RWPE2 (cell line): ENCODE measurements around the gene PCDHGA4.

ENCODE experiments used
- ATAC-seq: fragments of 200-7000 bp; cut with Tn5 transposase; 3 replicates; pipeline ENCODE4 v1.9.1; 2021; ENCODE audit warnings: low read depth
- DNase-seq: peaks from one replicate; pipeline ENCODE4 v3.0.0-alpha.2; 2020; ENCODE audit warnings: low spot score
- H3K27ac ChIP-seq: fragments of 450-650 bp; 2 replicates; pipeline ENCODE4 v1.5.1; 2017; ENCODE audit warnings: mild to moderate bottlenecking; ENCODE audit not compliant: poor library complexity, severe bottlenecking
- H3K27me3 ChIP-seq: fragments of 250-450 bp; sonication (Bioruptor Pico); 2 replicates; pipeline ENCODE4 v1.5.1; 2021; ENCODE audit warnings: mild to moderate bottlenecking, moderate library complexity; ENCODE audit not compliant: insufficient read depth, poor library complexity, severe bottlenecking
- H3K36me3 ChIP-seq: fragments of 250-450 bp; sonication (Bioruptor Pico); 2 replicates; pipeline ENCODE4 v1.5.1; 2020; ENCODE audit warnings: low read depth, mild to moderate bottlenecking, moderate library complexity
- H3K4me1 ChIP-seq: fragments of 250-450 bp; sonication (Bioruptor Pico); 2 replicates; pipeline ENCODE4 v1.5.1; 2021; ENCODE audit warnings: mild to moderate bottlenecking, moderate library complexity; ENCODE audit not compliant: insufficient read depth, poor library complexity, severe bottlenecking
- H3K4me3 ChIP-seq: fragments of 250-450 bp; sonication (Bioruptor Pico); 2 replicates; pipeline ENCODE4 v1.5.1; 2021; ENCODE audit warnings: mild to moderate bottlenecking, moderate library complexity; ENCODE audit not compliant: severe bottlenecking
- H3K9me3 ChIP-seq: fragments of 250-450 bp; sonication (Bioruptor Pico); 2 replicates; pipeline ENCODE4 v1.5.1; 2021; ENCODE audit warnings: mild to moderate bottlenecking, moderate library complexity; ENCODE audit not compliant: severe bottlenecking
- CTCF ChIP-seq: fragments of 450-650 bp; IDR thresholded peaks from one replicate; pipeline ENCODE4 v1.5.1; 2017; ENCODE audit warnings: mild to moderate bottlenecking, moderate library complexity; ENCODE audit not compliant: poor library complexity, severe bottlenecking

The PCDHGA4 gene

DNA sequence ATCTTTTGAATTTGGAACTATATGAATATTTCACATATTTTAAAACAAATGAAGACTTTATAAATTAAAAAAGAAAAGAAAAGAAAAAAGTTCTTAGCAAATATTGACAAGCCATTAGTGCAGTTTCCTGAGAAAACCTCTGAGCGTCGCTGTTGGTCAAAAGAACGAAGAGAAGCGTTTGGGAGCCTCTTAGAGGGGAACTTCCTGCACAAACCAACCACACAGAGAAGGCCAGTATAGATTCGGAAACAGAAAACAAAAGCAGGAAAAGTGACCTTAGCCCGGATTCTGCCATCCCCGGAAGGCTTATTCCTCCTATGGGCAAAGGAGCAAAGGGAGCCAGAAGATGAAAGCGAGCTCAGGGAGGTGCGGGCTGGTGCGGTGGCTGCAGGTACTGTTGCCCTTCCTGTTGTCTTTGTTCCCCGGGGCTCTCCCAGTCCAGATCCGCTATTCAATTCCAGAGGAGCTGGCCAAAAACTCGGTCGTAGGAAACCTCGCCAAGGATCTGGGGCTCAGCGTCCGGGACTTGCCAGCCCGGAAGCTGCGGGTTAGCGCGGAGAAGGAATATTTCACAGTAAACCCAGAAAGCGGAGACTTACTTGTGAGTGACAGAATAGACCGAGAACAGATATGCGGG is 5.1 kb downstream of the PCDHGA4 start, which contains the start of gene PCDHGB2:
Gene PCDHGB2 (plus strand): TSS at position 205 of the 637 bp plus-strand sequence. CDS start 142 bp downstream, at position 347.
- peak; percentile 46; the same call in 1 of the 3 replicates for ATAC-seq
- H3K36me3 ChIP-seq: no peaks in the 10 kb centered on the region
- H3K27ac ChIP-seq: no peak within 1 kb of the TSS

GRCh38 chr5:141360685-141361084 is 5.9 kb downstream of the PCDHGA4 start:
- no peak overlapping the region for H3K4me3 ChIP-seq
- peaks cover 3% of the 10 kb centered on the region for H3K4me1 ChIP-seq
- no peak overlapping the region for H3K27ac ChIP-seq
- peaks cover 95% of the 10 kb centered on the region for H3K27me3 ChIP-seq
- peaks cover 18% of the 10 kb centered on the region for H3K9me3 ChIP-seq
- DNase-seq: no peak
- no peaks in the 10 kb centered on the region for H3K36me3 ChIP-seq
- no peak for ATAC-seq
- no peak for TF ChIP-seq CTCF

More for the DNA sequence above, 5.1 kb downstream of the PCDHGA4 start, which contains the start of gene PCDHGB2:
- DNase-seq: no peak
- Histone ChIP-seq H3K9me3 (peaks cover 12% of the 10 kb centered on the region), H3K4me1 (peaks cover 3% of the 10 kb centered on the region), H3K27me3 (peaks cover 91% of the 10 kb centered on the region), H3K4me3 (peak within 1 kb of the TSS; percentile 18)
- peak; percentile 60 for TF ChIP-seq CTCF

GRCh38 chr5:141362719-141363118 is 7.9 kb downstream of the PCDHGA4 start:
- Histone ChIP-seq H3K4me3 (no peak overlapping the region), H3K27ac (no peak overlapping the region), H3K4me1 (peaks cover 3% of the 10 kb centered on the region), H3K27me3 (peaks cover 97% of the 10 kb centered on the region), H3K9me3 (peaks cover 18% of the 10 kb centered on the region), H3K36me3 (no peaks in the 10 kb centered on the region)
- DNase-seq (no peak), ATAC-seq (no peak)
- no peak for TF ChIP-seq CTCF

GRCh38 chr5:141363952-141364660 is 9.3 kb downstream of the PCDHGA4 start, which contains the start of gene PCDHGA5:
Gene PCDHGA5 (plus strand): TSS chr5:141364162. CDS start chr5:141364331, 169 bp downstream.
- ATAC-seq (no peak), DNase-seq (no peak)
- H3K27me3 ChIP-seq: peaks cover 97% of the 10 kb centered on the region
- no peaks in the 10 kb centered on the region for H3K36me3 ChIP-seq
- no peak within 1 kb of the TSS for H3K27ac ChIP-seq
- no peak for TF ChIP-seq CTCF
- H3K4me1 ChIP-seq: peaks cover 3% of the 10 kb centered on the region
- peaks cover 18% of the 10 kb centered on the region for H3K9me3 ChIP-seq
- H3K4me3 ChIP-seq: no peak within 1 kb of the TSS
